GM18502 (cell line): ENCODE data around the gene PCDH9.
"Not testable (repeated sequence)": the region's sequence is repeated elsewhere in the genome, so short reads cannot be mapped to it uniquely, and the experiment has no call there.

Experiments used
- ATAC-seq: cut with Tn5 transposase; IDR thresholded peaks from one replicate; pipeline ENCODE4 v1.9.1; 2021; ENCODE audit warnings: mild to moderate bottlenecking; ENCODE audit not compliant: unreplicated experiment, poor library complexity

Gene PCDH9

DNA sequence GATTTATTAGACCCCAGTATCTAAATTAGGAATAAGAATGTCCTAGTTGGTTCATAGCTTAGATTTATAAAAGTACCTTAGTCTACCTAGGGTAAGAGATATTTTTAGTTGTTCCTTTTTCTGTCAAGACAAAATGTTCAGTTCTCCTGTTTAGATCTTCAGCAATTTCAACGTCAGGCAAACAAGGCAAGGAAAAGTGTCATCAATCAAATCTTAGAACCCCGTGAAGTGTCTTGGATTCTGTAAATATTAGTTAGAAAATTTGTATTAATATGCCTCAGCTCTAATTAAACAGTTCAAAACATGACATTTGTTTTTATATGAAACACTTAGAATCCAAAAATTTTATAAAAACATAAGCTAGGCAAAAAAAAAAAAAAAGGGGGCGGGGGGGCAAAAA, 296.6 kb downstream of the PCDH9 start:
- ATAC-seq, result no peak

DNA sequence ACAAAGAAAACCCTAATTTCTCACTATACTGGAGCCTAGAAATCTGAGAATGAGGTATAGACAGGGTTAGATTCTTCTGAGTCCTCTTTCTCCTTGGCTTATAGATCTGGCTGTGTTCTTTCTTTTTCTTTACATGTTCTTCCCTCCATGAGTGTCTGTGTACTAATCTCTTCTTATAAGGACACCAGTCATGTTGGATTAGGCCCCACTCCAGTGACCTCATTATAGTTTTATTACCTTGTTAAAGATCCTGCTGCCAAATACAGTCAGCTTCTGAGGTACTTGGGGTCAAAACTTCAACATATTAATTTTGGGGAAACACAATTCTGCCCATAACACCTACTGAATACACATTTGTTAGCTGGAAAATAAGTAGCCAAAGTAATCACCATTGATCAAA, 302.6 kb downstream of the PCDH9 start:
- no peak for ATAC-seq

DNA sequence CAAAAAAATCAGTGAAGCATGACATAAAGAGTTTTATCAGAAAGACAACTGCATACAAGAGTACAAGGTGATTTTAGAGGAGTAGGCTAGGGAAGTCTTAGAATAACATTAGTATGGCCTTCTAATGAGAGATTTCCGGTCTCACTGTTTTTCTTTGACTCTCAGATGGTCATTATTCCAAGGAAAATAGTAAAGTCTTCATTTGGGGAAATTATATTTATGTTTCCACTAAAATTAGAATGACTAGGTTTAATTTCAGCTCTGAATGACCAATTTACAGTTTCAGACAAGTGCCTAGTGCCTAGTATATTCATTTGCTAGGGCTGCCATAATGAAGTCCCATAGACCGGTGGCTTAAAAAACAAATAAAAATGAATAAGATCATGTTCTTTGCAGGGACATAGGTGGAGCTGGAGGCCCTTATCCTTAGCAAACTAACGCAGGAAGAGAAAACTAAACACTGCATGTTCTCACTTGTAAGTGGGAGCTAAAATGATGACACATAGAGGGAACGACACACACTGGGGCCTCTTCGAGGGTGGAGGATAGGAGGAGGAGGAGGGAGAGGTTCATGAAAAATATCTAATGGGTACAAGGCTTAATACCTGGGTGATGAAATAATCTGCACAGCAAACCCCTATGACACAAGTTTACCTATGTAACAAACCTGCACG, 303.1 kb downstream of the PCDH9 start:
- ATAC-seq, result no peak

DNA sequence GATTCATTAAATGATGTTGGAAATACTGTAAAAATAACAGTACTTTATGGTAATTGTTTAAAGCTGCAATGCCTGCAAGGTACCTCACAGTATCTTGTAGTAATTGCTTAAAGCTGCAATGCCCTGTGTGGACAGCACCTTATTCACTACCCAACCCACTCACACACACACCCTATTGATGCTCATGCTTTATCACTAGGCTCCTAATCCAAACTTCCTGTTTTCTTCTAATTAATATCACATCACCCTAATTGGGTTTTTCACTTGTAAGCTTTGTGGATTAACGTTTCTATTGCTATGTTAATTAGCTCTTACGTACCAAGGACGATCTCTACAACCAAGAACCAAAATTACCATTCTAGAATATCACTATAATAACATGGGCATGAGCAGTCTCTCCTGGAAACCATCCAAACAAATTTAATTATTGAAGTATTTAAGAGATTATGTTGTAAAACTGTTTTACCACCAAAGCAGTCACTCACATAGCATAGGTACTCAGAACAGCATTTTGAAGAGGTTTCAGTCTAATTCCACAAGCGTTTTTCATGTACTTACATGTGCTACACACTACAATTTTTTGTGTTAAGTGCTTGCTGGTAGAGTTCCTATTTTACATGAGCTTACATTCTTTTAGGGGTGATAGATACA, 303.8 kb downstream of the PCDH9 start:
- ATAC-seq, result no peak

DNA sequence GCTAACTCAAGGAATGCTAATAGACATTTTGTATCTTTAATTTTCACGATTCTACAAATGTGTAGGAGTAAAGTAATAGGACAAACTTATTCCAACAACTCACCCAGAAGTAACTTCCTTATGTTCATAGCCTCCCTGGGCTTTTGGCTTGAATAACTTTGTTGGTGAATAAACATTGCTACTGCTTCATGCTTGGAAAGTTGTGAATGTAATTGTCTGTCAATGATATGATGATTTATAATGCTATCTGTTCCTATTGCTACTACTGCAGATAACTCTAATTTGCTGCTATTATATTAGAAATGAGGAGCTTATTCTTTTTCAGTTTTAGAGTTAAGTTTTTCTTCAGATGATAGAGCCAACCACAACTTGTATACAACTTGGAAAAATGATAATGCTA, 307.7 kb downstream of the PCDH9 start:
- ATAC-seq, result no peak

DNA sequence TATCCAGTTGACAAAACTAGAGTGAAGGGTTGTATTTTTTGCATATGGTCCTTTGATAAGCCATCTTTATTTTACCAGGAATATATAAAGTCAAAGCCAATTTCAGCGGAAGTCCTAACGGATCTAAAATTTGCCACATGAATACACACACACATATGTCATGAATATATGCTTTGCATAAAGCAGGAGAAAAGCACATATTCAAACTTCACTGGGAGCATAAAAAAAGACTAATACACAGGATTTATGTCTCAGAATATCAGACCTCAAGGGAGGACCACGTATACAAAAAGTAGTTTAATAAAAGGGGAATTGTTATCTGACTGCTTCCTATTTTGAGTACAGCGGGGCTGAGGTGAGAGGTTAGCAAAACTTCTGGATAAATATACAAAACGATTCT, 308.7 kb downstream of the PCDH9 start:
- no peak for ATAC-seq

DNA sequence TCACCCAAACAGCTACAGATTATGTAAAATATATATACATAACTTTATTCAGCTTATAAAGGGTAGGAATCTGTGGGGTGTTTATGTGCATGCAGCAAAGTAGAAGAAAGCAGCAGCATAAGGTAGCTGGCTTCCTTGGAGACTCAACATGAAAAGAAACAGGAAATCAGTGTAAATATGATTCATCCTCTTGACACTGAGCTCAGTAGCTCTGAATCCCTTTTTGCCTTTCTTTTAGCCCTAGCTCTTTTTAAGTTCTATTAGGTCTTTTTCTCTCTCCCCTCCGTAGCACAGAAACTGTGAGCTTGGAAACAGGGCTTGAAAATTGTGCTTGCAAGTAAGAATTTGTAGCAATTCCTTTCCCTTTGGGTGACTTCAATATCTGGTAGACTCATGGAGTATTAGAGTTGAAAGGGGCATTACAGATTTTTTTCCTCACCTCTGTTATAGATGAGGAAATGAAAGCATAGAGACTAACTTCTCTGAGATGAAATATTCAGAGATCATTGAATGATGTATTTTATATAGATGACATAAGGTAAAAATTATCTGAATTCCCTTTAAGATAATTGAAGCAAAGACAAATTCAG, 314.4 kb downstream of the PCDH9 start:
- no peak for ATAC-seq

DNA sequence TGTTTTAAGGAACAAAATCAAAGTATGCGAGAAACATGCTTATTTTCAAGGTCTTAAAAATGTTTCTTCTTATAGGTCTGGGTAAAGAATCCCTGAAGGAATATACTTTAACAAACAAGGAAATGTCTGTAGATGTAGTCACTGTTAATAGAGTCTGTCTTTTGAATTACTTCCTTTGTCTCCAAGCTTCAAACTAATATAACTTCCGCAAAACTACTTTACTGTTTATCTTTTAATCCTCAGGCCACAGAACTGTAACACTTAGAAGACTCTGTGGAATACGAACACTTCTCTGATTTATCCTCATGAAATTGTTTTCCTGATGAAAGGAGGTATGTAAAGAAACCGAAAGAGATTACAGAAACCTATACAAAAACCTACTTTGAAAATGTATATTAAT, 316.0 kb downstream of the PCDH9 start:
- ATAC-seq, result no peak

DNA sequence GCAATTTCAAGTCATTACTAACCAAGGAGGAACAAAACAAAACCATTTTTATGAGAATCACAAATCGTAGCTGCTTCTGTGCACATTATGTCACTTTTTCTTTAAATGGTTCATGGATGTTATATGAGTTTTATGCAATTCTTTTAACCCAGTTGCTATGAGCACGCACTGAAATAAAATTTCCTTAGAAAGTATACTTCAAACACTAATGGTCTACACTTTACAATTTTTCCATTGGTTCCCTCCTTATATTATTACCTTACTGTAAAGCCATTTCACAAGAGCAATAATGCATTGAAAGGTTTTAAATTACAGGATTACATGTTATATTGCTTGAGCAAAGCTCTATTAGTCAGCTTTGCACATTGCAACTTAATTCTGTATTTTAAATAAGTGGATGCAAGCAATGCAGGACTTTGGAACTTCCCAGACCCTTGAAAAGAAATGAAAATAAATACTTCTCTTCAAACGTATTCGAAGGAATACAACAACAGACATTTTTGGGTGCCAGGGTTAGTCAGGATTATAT, 318.7 kb downstream of the PCDH9 start:
- ATAC-seq, result no peak

DNA sequence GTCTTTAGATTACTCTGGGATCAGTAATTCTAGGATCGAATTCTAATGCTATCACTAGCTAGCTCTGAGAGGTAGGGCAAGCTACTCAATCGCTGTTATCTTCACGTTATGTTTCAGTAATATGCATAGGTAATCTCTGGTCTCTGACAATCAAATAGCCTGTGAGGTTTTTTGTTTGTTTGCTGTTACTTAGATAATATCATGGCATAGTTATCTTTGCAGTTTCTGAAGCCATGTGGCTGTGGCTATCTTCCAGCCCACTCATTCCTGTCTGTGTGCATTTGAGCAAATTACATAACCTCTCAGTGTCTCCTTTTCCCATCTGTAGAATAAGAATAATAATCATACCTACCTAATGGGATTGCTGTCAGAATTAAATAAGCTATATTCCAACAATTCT, 330.2 kb downstream of the PCDH9 start:
- ATAC-seq, result no peak

DNA sequence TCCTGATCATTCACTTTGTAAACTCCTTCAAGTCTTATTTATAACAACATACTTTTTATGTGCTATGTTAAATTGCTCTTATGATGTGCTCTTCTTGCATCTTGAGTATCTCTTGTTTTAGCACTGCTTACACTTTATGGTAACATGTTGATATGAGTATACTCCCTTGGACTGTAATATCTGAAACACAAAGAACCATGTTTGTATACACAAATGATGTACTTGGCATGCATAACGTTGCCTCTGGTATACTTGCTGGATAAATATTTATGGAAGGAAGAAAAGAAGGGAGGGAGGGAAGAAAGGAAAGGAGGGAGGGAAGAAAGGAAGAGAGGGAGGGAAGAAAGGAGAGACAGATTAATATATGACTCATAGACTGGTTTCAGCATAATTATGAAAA, 333.2 kb downstream of the PCDH9 start:
- no peak for ATAC-seq

DNA sequence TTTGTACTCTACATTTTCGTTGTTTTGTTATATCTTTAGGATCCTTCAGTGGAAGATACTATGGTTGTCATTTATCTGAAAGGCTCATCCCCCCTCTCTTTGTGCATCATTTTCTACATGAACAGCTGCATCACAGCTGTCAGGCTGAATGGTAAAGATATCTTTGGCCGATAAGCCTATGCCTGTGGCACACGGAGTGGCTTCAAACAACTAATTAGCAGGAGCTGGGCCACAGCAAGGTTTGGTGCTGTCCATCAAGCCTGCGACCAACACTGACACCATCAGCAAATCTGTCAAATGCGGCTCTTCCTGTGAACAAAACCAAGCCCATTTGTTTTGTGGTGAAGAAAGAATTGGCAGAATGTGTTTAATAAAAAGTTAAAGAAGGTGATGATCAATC, 334.4 kb downstream of the PCDH9 start:
- no peak for ATAC-seq

DNA sequence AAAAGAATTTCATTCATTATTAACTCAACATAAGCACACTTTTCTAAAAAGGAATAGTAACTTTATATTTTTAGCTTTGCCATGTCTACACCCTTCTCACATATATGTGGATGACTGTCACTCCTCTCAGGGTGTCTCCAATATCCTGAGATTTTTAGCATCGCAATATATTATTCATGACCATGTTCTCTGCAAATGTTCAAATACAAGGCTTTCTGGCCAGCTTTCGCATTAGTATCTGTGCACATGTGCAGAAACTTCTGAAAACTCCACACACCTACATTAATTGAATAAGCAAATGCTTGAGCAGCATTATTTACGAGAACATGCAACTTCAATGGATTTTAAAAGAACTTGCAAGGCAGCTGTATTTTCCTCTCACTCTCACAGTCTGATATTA, 334.8 kb downstream of the PCDH9 start:
- ATAC-seq, result no peak

DNA sequence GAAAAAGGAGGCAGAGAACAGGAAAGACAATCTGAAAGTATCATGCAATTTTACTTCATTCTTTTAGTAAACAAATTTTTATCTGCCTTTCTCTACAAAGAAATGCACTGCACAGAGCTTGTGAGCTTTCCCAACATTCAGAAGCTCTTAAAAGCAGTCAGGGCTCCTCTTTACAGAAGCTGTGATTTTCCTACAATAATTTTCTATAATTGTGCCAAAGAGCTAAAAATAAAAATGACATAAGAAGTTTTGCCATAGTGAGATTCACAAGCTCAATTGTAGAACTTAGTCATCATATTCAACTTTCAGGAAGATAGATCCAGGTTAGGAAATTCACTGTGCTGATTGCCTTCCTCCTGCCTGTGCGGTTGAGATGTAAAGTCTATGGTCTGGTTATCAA, 341.4 kb downstream of the PCDH9 start:
- no peak for ATAC-seq

DNA sequence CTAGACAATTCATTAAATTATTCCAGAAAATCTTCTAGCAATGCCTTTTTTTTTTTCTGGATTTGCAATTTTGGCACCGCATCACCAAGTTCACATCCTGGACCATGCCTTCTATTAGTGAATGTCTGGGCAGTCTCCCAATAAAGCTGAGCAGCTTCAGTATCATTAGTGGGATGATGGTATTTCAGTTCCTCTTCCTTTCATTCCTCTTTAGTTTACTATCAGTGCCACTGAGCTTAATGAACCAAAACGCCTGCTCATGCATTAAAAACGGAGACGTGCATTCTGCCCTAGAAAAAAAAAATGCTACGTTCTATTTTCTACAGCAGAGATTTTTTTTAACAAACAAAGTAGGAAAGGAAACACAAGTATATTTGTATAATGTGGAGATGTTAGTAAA, 343.0 kb downstream of the PCDH9 start:
- ATAC-seq, result peak; percentile 67

DNA sequence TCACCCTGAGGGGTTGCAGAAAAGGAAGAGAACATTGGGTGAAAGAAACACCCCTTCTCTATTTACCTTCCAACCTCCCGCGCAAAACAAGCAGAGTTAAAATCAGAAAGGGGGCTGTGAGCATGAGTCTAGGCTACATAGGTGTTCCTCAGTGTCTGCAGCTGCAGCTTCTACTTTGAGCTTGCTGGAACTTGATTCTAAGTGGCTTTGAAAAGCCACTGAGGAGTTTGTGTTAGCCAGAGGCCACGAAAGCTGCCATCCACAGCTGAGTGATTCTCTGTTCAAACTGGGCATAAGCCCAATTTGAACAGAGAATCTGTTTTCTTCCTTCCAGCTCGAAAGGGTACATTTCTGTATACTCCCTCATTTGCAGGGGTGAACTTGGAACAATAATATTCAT, 343.9 kb downstream of the PCDH9 start:
- ATAC-seq, result no peak

DNA sequence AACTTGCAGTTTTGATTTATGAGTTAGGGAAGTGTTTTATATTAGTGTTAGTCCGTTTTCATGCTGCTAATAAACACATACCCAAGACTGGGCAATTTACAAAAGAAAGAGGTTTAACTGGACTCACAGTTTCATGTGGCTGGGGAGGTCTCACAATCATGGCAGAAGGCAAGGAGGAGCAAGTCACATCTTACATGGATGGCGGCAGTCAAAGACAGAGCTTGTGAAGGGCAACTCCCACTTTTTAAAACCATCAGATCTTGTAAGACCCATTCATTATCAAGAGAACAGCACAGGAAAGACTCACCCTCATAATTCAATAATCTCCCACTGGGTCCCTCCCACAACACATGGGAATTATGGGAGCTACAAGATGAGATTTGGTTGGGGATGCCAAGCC, 349.0 kb downstream of the PCDH9 start:
- not testable (repeated sequence) for ATAC-seq

DNA sequence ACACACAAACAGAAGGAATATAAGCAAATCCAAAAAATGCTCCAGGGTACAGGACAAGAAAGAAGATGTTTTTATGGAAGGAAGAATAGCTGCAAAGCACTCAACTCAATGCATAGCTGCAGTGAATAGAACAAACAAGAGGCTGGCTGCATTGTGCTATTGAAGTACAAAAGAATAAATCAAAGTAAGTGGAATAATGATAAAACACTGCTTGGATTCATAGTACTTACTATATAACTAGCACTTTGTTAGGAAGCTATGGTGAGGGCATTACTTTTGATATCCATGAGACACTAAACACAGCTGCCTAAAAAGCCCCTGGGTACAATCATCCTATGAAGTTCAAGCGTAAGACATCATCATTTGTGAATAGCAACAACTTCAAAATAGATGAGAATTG, 350.1 kb downstream of the PCDH9 start:
- no peak for ATAC-seq

DNA sequence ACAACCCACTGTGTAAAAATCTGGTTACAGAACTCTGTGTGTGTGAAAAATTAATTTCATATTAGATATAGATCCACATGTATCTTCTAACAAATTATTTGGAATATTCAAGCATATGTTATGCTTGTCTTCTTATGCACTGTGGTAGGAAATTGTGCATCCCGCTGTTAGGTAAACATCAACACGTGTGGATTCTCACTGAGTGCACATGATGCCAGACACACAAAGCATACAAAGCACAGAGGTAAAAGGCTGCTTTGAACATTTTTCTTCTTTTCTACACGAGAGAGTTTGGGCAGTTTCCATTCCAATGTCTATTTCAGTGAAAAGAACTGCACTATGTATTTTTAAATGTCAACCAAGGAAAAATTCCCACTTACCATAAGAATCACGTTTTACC, 354.9 kb downstream of the PCDH9 start:
- ATAC-seq, result no peak

DNA sequence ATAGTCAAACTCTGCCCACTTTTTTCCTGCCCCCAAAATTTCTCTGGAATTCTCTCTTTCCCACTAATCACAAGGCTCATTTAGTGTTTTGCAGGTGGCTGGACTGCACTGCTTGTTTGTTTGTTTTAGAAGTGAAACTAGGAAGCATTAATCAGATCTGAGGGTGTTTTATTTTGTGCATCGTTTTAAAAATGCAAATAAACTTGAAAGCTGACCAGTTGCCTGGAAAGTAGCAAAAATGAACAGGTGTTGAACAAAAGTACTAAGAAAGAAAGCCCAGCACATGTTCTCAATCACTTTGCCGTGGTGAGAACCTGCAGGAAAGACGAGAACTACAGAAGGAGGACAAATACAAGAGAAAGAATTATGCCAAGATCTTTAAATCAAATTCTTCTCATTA, 365.5 kb downstream of the PCDH9 start:
- no peak for ATAC-seq

DNA sequence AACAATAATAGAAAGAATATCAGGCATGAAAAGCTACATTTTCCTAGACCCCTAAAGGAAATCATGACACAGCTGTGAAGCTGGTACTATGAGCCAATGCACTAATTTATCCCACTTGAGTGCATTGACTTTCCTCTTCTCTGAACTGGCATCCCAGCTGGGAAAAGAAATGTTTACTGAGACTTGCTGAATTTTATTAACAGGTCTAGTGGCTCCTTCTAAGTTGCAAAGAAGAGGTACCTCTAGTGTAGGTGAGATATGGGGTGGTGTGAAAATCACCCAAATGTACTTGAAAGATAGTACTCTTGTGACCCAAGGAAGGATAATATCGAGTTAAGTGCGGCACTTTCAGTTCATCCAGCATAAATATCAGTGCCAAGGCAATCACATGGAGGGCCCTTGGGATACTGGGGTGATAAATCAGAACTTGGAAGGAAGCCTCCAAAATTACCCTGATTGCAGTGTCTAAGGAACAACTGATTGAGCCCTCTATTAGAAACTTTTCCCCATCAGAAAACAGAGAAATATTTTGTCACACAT, 369.2 kb downstream of the PCDH9 start:
- no peak for ATAC-seq
